ENCODE measurements around the gene CEP170B.
A peak's percentile ranks its signal among the peaks of the same experiment; 100 is the strongest.

Gene CEP170B

GRCh38 chr14:104868060-104868740 lies 3.1 kb downstream of the CEP170B start:
- DNase-seq = no peak

GRCh38 chr14:104868811-104869572 lies 3.9 kb downstream of the CEP170B start:
- DNase-seq = no peak

- no peak for DNase-seq
Observed at GRCh38 chr14:104869669-104870367, 4.8 kb downstream of the CEP170B start.

GRCh38 chr14:104870368-104871144 lies 5.5 kb downstream of the CEP170B start:
- DNase-seq = no peak

- no peak for DNase-seq
Observed at GRCh38 chr14:104871145-104871655, 6.1 kb downstream of the CEP170B start.

- DNase-seq = no peak
Observed at GRCh38 chr14:104871656-104872468, 6.8 kb downstream of the CEP170B start.

- peak; percentile 7 for DNase-seq
Observed at GRCh38 chr14:104872469-104873341, 7.6 kb downstream of the CEP170B start.

GRCh38 chr14:104873380-104874055 lies 8.4 kb downstream of the CEP170B start:
- no peak for DNase-seq

GRCh38 chr14:104874110-104874531 lies 9.1 kb downstream of the CEP170B start:
- DNase-seq = no peak

- no peak for DNase-seq
Observed at GRCh38 chr14:104874571-104875411, 9.7 kb downstream of the CEP170B start.

GRCh38 chr14:104875412-104875751 lies 10.3 kb downstream of the CEP170B start:
- DNase-seq = no peak

- no peak for DNase-seq
Observed at GRCh38 chr14:104875811-104876210, 10.7 kb downstream of the CEP170B start.

GRCh38 chr14:104876251-104876699 lies 11.2 kb downstream of the CEP170B start:
- peak; percentile 44 for DNase-seq

- DNase-seq = no peak
Observed at GRCh38 chr14:104877066-104877805, 12.2 kb downstream of the CEP170B start.

GRCh38 chr14:104877806-104878550 lies 12.9 kb downstream of the CEP170B start:
- no peak for DNase-seq

- no peak for DNase-seq
Observed at GRCh38 chr14:104878582-104878981, 13.5 kb downstream of the CEP170B start.

GRCh38 chr14:104879201-104879982 lies 14.3 kb downstream of the CEP170B start:
- DNase-seq = no peak

All from fibroblast of skin of scalp (primary cell).